ENCODE measurements around the gene NOD2. TPM values are rescaled to one million over a fixed set of nuclear protein-coding genes. Genes with fewer than 3 reads are reported as not detected.

Gene NOD2
- total and polyA plus RNA-seq, 2 of the 13 experiments (the other 11 are each of a cell fraction or from before 2014, with no cell fraction given) = 0.27 to 0.81 TPM

GRCh38 chr16:50719401-50720337 lies 26.3 kb downstream of the NOD2 start (continued):
- no peak for TF ChIP-seq DPF2 (CRISPR knock-in tag; IDR thresholded peaks at IDR 0.05; ENCODE audit: borderline replicate concordance, low read depth)
- peak; percentile 45; the same call in 1 of the 2 replicates for TF ChIP-seq MYC (CRISPR knock-in tag; IDR thresholded peaks at IDR 0.05; ENCODE audit: borderline replicate concordance)
- no peak for TF ChIP-seq ZNF549 (CRISPR knock-in tag; IDR thresholded peaks at IDR 0.05)
- no peak for TF ChIP-seq ZNF709 (CRISPR knock-in tag; IDR thresholded peaks at IDR 0.05)
- TF ChIP-seq RAD51 (IDR thresholded peaks at IDR 0.05; ENCODE audit: borderline replicate concordance) = no peak
- TF ChIP-seq SAP130 (CRISPR knock-in tag; IDR thresholded peaks at IDR 0.05; ENCODE audit: low read depth) = peak; percentile 60
- peak; percentile 72 for TF ChIP-seq CTCF (CRISPR knock-in tag; IDR thresholded peaks at IDR 0.05)
- TF ChIP-seq NR2F2 (IDR thresholded peaks at IDR 0.05; ENCODE audit: borderline replicate concordance, low read depth) = no peak
- no peak for TF ChIP-seq TRAFD1 (CRISPR knock-in tag; IDR thresholded peaks at IDR 0.05; ENCODE audit: borderline replicate concordance)
- 0 out of 2 replicates have a peak, but pooled peaks have one; percentile 65 for TF ChIP-seq ZNF615 (CRISPR knock-in tag; IDR thresholded peaks at IDR 0.05; ENCODE audit: borderline replicate concordance)
- TF ChIP-seq ZNF350 (CRISPR knock-in tag; IDR thresholded peaks at IDR 0.05; ENCODE audit: borderline replicate concordance, low read depth) = 0 out of 2 replicates have a peak, but pooled peaks have one; percentile 19
- TF ChIP-seq ZNF253 (CRISPR knock-in tag; IDR thresholded peaks at IDR 0.05; ENCODE audit: borderline replicate concordance) = no peak
- TF ChIP-seq ZNF7 (CRISPR knock-in tag; IDR thresholded peaks at IDR 0.05) = no peak
- TF ChIP-seq ZNF136 (CRISPR knock-in tag; IDR thresholded peaks at IDR 0.05; ENCODE audit: low read depth) = no peak
- no peak for TF ChIP-seq JUNB (CRISPR knock-in tag; IDR thresholded peaks at IDR 0.05; ENCODE audit: borderline replicate concordance)
- peak; percentile 47; the same call in 1 of the 2 replicates for TF ChIP-seq KDM5B (CRISPR knock-in tag; IDR thresholded peaks at IDR 0.05; ENCODE audit: borderline replicate concordance)
- TF ChIP-seq NCOR1 (IDR thresholded peaks at IDR 0.05; ENCODE audit: borderline replicate concordance, low read length) = no peak
- TF ChIP-seq SRSF1 (optimal IDR thresholded peaks at IDR 0.05; ENCODE audit: low read depth, low read length) = peak; percentile 48
- no peak for TF ChIP-seq SMYD3 (CRISPR knock-in tag; IDR thresholded peaks at IDR 0.05)
- TF ChIP-seq IKZF4 (CRISPR knock-in tag; IDR thresholded peaks at IDR 0.05; ENCODE audit: borderline replicate concordance, low read depth, not compliant biosample characterization) = no peak
- peak; percentile 78 for TF ChIP-seq ELF3 (CRISPR knock-in tag; IDR thresholded peaks at IDR 0.05)
- TF ChIP-seq ZNF513 (CRISPR knock-in tag; conservative IDR thresholded peaks at IDR 0.05) = no peak
- no peak for TF ChIP-seq NKX3-1 (CRISPR knock-in tag; IDR thresholded peaks at IDR 0.05)
- TF ChIP-seq ZNF777 (CRISPR knock-in tag; IDR thresholded peaks at IDR 0.05) = no peak; the same call in 1 of the 2 replicates
- no peak for TF ChIP-seq ZBTB8A (CRISPR knock-in tag; IDR thresholded peaks at IDR 0.05; ENCODE audit: borderline replicate concordance, low read depth)

Measured in HepG2 (cell line).